Measurements from ENCODE around the gene PPIL4.
A peak's percentile ranks its signal among the peaks of the same experiment; 100 is the strongest.
"Not testable (repeated sequence)": the region's sequence is repeated elsewhere in the genome, so short reads cannot be mapped to it uniquely, and the experiment has no call there.

The PPIL4 gene

GRCh38 chr6:149483849-149484655 lies 61.8 kb downstream of the PPIL4 start:
- no peak for DNase-seq (ENCODE audit: low spot score)

- no peak for DNase-seq (ENCODE audit: low spot score)
These were observed 62.5 kb downstream of the PPIL4 start for GRCh38 chr6:149483334-149483725.

- DNase-seq (ENCODE audit: low spot score) = peak; percentile 35
These were observed 63.1 kb downstream of the PPIL4 start for GRCh38 chr6:149482545-149483333.

DNA sequence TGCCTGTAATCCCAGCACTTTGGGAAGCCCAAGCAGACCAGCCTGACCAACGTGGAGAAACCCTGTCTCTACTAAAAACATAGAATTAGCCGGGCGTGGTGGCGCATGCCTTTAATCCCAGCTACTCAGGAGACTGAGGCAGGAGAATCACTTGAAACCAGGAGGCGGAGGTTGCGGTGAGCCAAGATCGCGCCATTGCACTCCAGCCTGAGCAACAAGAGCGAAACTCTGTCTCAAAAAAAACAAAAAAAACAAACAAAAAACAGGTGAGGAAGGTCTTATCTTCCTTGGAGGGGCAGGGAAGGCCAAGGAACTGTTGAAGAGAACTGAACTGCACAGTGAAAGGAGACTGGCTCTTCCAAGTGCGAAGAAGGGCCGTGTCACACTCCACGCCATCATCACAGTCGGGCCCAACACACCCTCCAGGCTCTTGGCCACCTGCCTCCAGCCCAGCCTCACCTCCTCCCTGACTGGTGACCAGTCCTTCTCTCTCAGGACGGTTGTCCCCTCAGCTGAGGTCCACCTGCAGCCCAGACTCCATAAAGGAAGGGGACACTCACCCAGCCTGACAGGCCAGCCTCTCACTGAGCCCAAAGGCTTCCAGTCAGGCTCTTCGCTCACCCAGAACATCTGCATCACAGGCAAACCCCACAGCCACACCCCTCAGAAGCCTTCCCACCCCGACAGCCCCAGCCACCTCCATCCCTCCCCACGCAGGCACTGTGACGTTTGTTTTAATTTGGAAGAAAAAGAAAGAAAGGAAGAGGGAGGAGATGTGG lies 65.2 kb downstream of the PPIL4 start:
- DNase-seq (ENCODE audit: low spot score) = no peak

DNA sequence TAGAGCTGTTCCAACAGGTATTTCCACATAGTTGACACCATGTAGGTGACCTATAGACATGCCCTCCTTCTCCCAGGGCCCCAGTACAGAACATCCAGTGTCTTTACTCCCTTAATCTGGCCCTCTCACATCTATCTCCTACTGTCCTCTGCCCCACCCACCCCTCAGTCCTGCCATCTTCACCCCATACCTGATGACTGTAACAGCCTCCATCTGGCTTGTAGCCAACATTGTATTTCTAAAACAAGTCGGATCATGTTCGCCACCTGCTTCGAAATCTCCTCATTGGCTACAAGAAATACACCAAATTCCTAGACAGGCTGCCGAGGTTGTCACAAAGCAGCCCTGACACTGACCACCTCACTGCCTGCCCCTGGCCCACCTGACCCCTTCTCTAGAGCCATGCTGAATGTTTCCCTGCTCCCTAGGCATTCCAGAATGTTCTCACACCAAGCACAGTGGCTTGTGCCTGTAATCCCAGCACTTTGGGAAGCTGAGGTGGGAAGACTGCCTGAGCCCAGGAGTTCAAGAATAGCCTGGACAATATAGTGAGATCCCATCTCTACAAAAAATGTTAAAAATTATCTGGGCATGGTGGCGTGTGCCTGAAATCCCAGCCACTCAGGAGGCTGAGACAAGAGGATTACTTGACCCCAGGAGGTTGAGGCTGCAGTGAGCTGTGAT lies 67.1 kb downstream of the PPIL4 start:
- DNase-seq (ENCODE audit: low spot score) = no peak

DNA sequence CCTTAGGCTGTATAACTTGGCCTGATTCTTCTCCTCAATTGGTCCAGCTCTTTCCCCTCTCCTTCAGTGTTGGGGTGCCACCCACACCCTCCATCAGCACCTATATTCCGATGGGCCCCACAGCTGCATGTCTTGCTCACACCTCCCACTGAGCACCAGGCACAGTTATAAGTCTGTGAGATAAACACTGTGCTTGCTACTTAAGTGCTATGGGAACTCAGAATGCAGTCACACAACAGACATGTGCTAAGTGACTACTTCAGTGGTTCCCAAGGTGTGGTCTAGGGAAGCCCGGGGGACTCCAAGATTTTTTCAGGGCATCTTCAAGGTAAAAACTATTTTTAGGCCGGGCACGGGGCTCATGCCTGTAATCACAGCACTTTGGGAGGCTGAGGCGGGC lies 68.3 kb downstream of the PPIL4 start:
- DNase-seq (ENCODE audit: low spot score) = no peak

DNA sequence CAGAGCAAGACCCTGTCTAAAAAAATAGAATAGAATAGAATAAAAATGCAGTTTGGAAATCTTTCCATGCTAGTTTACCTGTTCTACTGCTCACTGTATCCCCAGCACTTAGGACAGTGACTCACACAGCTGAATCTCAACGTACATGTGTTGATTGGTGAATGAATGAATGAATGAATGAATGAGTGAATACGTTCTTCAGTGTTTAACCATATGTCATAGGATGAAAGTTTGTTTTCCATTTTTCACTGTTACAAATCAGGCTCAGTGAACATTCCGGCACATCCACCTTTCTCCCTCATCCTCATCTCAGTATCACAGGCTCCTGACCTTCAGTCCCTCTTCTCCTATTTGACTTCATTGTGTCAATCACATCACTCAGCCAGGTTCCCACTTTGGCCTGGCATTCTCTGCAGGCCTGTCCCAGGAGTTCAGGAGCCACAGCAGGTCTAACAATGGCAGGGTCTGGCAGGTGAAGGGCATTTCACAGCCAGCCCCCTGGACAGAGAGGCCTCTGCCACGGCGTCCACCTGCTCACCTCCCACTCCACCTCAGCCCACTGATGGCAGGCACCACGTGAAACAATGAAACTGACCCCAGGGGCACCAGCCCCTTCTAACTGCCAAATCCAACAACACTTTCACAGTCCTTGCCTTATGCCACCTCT lies 68.9 kb downstream of the PPIL4 start:
- DNase-seq (ENCODE audit: low spot score) = no peak

DNA sequence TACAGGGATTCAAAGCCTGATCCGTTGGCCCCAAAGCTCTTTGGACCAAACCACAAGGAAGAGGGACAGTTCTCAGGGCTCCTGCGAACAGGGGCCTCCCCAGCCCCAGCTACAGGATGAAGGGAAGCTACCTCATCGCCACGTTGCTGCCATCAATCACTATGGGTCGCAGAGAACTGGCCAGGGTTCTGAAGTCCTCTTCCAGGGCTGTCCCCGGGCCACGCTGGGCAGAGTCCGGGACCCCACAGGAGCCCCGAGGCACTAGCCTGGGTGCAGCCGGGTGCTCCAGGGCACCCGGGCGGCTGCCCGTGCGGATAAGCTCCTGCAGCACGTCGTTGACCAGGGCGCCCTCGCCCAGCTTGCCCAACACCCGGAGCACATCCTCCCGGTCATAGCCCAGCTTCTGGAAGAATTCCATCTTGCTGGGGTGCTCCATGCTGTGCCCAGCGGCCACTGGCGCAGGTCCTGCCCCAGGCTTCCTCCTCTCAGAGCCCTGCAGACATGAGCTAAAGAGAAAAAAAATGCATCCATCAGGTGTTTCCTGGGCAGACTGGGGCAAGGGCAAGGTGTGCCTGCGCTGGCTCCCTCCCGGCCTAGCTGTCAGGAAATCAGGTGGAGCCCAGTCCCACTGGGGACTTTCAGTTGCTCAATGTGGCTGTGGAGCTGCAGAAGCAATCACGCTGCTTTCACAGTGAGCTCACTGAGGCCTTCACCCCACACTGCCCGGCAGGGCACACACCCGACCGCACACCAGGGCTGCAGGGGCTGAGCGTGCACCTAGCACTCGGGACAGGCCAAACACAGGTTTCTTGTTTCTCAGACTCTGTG lies 71.5 kb downstream of the PPIL4 start:
- no peak for DNase-seq (ENCODE audit: low spot score)

DNA sequence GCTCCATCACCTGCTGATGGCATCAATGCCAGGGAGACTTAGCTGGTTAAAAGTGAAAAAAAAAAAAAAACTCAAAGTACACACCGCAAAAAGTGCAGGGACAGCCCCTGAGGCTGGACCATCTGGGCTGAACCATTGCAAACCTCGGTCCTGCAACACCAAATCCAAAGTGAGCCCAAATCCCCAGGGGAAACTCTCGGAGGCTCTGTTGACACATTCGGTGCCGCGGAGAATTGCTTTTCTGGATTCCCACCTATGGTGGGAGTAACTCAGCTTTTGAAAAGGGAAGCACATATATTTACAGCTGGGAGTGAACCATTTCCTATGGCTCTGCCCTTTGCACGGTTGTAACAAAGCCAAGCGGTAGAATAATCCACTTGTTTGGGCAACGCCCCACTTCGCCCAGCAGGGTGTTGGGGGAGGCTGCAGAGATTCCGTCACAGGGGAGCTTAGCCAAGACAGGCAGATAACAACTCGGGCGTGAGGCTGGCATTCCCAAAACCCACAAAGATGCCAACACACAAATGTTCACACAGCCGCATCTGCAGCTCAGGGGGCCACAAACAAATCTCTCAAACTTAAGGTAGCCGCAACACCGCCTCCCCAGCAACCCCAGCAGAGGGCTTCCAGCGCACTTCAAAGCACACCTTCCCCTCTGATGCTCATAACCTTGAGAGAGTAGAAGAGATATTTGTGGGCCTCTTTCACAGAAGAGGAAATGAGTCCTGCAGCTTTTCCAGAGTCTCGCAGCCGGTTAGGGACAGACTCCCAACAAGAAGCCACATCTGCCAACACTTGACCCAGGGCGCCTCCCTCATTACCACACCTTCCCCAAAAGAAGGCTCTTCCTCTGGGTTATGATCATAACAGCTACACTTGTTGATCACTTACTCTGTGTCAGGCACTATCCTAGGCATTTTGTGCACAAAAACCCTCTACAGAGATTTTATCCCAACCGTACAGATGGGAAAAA lies 72.5 kb downstream of the PPIL4 start:
- DNase-seq (ENCODE audit: low spot score) = no peak

DNA sequence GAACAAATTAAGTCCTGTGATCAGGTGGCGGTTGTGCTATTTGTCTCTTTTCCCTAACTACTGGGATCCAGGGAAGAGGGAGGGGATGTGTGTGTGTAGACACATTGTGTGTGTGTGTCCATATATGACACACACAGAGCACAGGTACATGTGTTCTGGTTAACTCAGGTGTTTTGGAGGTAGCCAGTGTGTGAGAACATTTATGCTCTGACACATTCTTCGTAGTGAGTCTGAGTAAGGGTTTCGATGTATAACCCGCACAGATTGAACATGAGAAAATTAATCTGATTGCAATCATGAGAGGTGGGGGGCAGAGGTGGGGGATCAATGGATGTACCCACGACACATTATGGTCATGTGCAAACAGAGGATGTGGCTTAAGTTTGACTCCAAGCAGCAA lies 73.6 kb downstream of the PPIL4 start:
- DNase-seq (ENCODE audit: low spot score) = no peak

- DNase-seq (ENCODE audit: low spot score) = no peak
These were observed 74.0 kb downstream of the PPIL4 start for GRCh38 chr6:149471801-149472200.

DNA sequence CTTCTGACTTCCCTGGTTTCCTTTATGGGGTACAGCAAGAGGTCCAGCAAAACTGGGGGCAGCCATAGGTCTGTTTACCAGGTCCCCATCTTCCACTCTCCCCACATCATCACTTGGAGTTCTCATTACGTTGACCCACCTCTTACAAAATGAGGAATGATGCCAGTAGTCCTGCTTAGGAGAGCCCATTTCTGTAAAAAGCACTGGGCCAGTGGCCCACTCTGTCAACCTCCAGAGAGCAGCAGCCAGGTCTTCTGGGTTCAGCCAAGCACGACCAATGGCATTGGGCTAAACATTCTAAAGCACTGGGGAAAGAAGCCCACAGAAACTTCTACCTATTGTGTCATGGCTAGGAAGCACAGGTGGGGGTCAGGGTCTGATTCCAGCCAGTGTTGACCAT lies 74.9 kb downstream of the PPIL4 start:
- no peak for DNase-seq (ENCODE audit: low spot score)

DNA sequence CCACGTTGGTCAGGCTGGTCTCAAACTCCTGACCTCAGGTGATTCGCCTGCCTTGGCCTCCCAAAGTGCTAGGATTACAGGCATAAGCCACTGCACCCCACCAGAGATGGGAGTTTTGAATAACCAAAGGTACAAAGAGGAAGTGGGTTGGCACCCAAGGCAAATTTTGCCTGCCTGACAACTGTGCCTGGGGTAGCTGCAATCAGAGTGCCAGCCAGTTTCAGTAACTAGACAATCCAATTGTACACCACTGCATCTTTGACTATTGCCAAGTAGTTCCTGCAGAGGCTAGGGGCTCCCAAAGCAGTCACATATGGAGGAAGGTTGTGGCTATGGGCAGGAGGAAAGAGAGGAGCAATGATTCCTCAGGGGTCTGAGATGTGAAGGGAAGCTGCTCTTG lies 77.7 kb downstream of the PPIL4 start:
- DNase-seq (ENCODE audit: low spot score) = no peak

DNA sequence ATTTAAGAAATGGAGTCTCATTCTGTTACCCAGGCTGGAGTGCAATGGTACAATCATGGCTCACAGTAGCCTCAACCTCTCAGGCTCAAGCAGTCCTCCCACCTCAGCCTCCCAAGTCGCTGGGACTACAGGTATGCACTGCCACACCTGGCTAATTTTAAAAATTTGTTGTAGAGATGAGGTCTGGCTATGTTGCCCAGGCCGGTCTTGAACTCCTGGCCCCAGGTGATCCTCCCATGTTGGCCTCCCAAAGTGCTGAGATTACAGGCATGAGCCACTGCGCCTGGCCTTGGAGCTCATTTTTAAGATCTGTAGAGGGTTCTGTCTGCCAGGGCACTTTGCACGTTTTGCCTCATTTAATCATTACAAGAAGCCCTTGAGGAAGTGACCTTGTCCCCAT lies 78.6 kb downstream of the PPIL4 start:
- no peak for DNase-seq (ENCODE audit: low spot score)

- DNase-seq (ENCODE audit: low spot score) = no peak
These were observed 81.4 kb downstream of the PPIL4 start for GRCh38 chr6:149464411-149464810.

DNA sequence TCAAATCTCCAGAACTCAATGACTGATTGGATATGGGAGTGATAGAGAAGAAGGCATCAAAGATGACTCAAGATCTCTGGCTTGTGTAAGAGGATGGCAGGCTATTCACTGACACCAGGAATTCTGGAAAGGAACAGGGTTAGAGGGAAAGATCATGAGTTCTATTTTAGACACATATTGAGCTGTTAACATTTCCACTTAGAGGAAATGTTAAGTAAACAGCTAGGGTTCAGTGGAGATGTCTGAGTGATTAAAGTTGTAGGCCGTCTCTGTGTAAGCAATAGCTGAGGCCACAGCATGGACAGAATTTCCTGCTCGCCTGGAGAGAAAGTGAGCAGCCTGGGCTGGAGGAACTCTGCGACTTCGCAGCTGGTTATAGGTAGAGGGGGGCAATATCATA lies 82.1 kb downstream of the PPIL4 start:
- no peak for DNase-seq (ENCODE audit: low spot score)

- not testable (repeated sequence) for DNase-seq (ENCODE audit: low spot score)
These were observed 83.1 kb downstream of the PPIL4 start for GRCh38 chr6:149462712-149463111.

- DNase-seq (ENCODE audit: low spot score) = no peak
These were observed 84.2 kb downstream of the PPIL4 start for GRCh38 chr6:149461670-149462069.

- not testable (repeated sequence) for DNase-seq (ENCODE audit: low spot score)
These were observed 85.6 kb downstream of the PPIL4 start for GRCh38 chr6:149460249-149460648.

Measured in globus pallidus (tissue), 1 donor.